ENCODE results near the gene MNT. TPM values are rescaled to one million over a fixed set of nuclear protein-coding genes. Genes with fewer than 3 reads are reported as not detected.

MNT gene
- total RNA-seq, 2 experiments from 2014 or later, result 24.2 to 31.1 TPM

DNA sequence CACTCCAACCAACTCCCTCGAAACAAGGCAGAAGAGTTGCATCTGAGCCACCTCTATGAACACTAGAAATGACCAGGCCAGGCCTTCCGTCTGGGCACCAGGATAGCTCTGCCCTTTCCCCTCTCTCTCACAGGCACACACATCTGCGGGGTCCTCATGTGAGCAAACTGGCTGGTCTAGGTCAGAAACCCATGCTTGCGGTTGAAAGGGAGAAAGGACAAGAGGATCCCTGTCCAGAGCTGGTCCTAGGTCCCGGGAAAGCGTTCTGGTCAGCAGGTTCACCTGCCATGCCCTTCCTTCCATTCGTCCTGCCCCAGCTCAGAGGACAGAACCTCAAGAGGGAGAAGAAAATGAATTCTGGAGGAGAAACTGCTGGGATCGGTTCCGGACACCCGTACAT lies 2.7 kb downstream of the MNT start:
- CTCF ChIA-PET, result interaction anchor here (0.6 kb wide), 1 partner anchor 1358 kb away, joined by 3 read pairs; no protein-coding TSS in a partner anchor
- peak overlapping the region; percentile 78 for H3K27ac Mint-ChIP-seq
- peaks cover 2% of the 10 kb centered on the region for H3K36me3 Mint-ChIP-seq (ENCODE audit: low read depth)
- H3K4me3 Mint-ChIP-seq, result peak overlapping the region; percentile 88
- no peaks in the 10 kb centered on the region for H3K27me3 Mint-ChIP-seq
- POLR2A ChIA-PET, result no interaction called here
- H3K9me3 Mint-ChIP-seq, result no peaks in the 10 kb centered on the region
- no peak for DNase-seq
- peaks cover 53% of the 10 kb centered on the region for H3K4me1 Mint-ChIP-seq

DNA sequence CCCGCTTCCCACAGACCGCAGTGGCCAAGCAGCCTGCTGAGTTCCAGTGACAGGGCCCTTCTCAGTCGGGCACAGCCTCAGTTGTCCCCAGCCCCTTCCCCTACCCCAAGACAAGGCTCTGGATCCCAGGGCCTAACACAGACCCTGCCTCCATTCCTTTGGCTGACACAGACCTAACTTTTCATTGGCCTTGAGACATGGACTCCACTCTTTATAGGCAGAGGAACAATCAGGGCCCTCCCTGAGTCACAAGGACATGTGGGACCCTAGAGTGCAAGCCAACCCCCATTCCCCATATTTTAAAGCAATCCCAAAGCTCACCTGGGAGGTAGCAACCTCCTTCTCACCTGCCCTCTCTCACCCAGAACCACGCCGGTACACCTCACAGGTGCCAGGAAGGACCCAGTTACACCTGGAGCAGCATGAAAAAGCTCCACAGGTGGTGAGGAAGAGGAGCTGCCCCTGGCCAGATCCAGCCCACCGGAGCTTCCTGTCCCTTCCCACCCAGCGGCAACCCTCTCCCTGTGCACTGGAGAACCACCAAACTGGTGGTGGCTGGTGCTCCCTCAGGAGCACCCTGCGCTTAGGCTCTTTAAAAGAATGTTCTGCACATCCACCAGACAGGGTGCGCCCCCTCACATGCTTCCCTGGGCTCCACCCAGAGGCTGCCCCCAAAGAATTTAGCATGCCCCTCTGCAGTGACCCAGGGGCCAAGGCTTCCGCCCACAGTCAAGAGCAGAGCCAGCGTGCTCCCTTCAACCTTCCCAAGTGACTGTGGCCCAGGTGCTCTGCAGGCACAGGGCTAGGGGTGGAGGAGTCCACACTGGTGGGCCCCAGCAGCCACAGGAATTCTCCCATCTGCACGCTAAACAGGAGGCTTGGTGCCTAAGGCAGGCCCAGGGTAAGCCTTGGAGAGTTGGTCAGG lies 3.4 kb downstream of the MNT start:
- DNase-seq, result no peak
- Mint-ChIP-seq H3K4me3 (peak overlapping the region; percentile 88), H3K27me3 (no peaks in the 10 kb centered on the region), H3K4me1 (peaks cover 46% of the 10 kb centered on the region), H3K36me3 (ENCODE audit: low read depth) (peaks cover 2% of the 10 kb centered on the region), H3K27ac (peak overlapping the region; percentile 78), H3K9me3 (no peaks in the 10 kb centered on the region)
- ChIA-PET CTCF (interaction anchor here (0.6 kb wide), 1 partner anchor 1359 kb away, joined by 3 read pairs; no protein-coding TSS in a partner anchor), POLR2A (no interaction called here)

DNA sequence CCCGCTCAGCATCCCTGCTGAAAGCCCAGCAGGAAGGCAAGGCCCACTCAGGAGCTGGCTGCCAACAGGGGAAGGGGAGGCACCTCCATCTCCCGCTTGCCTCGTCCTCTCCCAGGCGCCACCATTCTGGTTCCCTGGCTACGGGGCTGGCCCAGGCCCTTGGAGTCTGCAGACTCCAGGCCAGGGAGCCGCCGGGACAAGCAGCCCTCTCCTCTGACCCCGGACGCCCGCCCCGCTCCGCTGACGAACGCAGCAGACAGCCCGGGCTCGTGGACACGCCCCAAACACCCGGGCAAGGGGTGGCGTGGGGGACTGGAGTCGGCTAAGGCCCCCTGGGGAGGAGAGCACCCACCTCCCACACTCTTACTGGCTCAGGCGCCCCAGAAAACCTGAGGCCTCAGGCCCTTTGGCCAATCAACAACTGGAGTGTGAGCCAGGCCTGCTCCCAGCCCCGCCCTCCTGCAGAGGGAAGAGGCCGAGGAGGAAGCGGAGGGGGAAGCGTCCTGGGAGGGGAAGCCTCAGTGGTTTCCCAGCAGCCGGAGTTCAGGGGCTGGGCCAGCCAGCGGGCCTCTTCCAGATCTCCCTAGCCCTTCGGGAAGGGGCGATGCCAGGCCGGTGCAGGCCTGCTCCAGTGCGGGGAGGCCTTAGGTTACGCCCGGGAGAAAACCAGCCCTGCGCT lies 4.2 kb downstream of the MNT start:
- Mint-ChIP-seq H3K4me3 (peak overlapping the region; percentile 51), H3K27me3 (no peaks in the 10 kb centered on the region), H3K4me1 (peaks cover 49% of the 10 kb centered on the region), H3K9me3 (no peaks in the 10 kb centered on the region), H3K36me3 (ENCODE audit: low read depth) (peaks cover 7% of the 10 kb centered on the region), H3K27ac (peak overlapping the region; percentile 78)
- DNase-seq, result peak; percentile 53
- CTCF ChIA-PET, result no interaction called here
- POLR2A ChIA-PET, result no interaction called here

DNA sequence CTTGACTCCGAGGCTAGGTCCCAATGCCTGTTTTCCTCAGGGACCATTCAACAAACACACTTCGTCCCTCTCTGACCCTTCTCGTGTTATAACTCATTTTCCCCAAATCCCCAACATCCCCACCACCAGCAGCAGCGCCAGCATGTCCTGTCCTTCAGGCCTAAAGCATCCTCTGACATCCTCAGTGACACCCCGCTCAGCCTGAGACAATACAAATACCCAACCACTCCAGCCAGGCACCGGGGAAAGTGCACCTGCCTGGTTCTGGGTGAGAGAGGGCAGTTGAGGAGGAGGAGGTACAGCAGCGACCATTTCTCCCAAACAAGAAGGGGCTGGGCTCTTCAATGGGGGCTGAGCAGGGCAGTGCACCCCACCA lies 4.7 kb downstream of the MNT start:
- DNase-seq, result no peak
- Mint-ChIP-seq H3K9me3 (no peaks in the 10 kb centered on the region), H3K27me3 (no peaks in the 10 kb centered on the region), H3K27ac (peak overlapping the region; percentile 78), H3K36me3 (ENCODE audit: low read depth) (peaks cover 10% of the 10 kb centered on the region), H3K4me1 (peaks cover 54% of the 10 kb centered on the region), H3K4me3 (peak overlapping the region; percentile 43)
- CTCF ChIA-PET, result no interaction called here
- POLR2A ChIA-PET, result no interaction called here

DNA sequence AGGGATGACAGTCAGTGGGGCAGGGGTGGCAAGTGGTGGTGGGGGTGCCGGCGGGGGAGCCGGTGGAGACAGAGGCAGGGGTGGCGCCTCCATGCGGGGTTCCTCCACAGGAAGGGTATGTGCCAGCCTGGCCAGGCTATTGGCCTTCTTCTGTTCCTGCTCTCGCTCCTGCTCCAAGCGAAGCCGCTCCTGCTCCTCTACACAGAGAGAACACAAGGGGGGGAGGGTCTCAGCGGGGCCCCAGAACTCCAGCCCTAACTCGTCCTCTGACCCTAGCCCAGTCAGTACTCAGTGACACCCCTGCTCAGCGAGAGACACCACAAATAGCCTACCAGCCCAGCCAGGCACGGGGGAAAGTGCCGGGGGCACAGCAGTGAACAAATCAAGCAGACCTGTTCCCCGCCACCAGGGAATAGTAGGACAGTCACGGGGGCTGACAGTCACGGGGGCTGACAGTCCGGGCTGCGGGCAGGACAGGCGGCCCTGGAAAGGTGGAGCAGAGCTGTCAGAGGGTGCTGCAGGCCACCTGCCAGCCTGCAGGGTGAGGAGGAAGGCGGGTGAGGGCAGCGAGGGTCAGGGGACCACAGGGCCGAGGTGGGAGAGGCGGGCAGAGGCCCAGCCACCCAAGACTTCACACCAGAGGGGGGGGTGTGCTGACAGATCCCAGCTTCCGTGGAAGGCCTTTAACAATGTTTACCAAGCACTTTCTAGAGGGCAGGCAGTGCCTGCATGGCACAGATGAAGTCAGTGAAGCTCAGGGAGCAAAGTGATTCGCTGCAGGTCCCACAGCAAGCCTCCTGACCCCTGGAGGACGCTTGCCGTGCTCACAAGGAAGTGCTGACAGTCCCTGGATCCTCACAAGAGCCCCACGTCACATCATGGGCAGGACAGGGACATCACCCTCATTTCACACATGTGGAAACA lies 5.3 kb downstream of the MNT start:
- peaks cover 58% of the 10 kb centered on the region for H3K4me1 Mint-ChIP-seq
- ChIA-PET CTCF (no interaction called here), POLR2A (no interaction called here)
- no peaks in the 10 kb centered on the region for H3K9me3 Mint-ChIP-seq
- no peaks in the 10 kb centered on the region for H3K27me3 Mint-ChIP-seq
- peak overlapping the region; percentile 43 for H3K4me3 Mint-ChIP-seq
- DNase-seq, result no peak
- H3K36me3 Mint-ChIP-seq (ENCODE audit: low read depth), result peaks cover 12% of the 10 kb centered on the region
- H3K27ac Mint-ChIP-seq, result peak overlapping the region; percentile 78

DNA sequence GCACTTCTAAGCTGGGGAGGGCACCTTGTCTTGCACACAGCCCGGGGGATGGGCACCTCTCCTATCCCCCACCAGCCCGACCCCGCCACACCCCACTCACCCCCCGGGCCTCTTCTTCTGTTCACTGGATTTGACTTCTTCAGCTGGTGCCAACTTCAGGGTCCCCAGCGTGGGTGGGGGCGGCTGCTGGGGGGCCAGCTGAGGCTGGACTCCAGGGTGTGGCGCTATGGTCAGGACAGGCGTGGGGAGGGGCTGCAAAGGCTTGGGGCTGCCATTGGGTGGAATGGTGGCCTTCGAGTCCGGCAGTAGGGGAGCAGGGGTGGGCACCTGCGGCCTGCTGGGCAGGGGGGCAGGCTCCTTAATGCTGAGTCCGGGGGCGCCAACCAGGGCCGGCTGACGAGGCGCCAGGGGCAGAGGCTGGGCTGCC lies 6.1 kb downstream of the MNT start:
- POLR2A ChIA-PET, result no interaction called here
- peak overlapping the region; percentile 62 for H3K4me3 Mint-ChIP-seq
- peak overlapping the region; percentile 64 for H3K27ac Mint-ChIP-seq
- peaks cover 15% of the 10 kb centered on the region for H3K36me3 Mint-ChIP-seq (ENCODE audit: low read depth)
- H3K4me1 Mint-ChIP-seq, result peaks cover 65% of the 10 kb centered on the region
- H3K27me3 Mint-ChIP-seq, result no peaks in the 10 kb centered on the region
- CTCF ChIA-PET, result no interaction called here
- no peak for DNase-seq
- H3K9me3 Mint-ChIP-seq, result no peaks in the 10 kb centered on the region

DNA sequence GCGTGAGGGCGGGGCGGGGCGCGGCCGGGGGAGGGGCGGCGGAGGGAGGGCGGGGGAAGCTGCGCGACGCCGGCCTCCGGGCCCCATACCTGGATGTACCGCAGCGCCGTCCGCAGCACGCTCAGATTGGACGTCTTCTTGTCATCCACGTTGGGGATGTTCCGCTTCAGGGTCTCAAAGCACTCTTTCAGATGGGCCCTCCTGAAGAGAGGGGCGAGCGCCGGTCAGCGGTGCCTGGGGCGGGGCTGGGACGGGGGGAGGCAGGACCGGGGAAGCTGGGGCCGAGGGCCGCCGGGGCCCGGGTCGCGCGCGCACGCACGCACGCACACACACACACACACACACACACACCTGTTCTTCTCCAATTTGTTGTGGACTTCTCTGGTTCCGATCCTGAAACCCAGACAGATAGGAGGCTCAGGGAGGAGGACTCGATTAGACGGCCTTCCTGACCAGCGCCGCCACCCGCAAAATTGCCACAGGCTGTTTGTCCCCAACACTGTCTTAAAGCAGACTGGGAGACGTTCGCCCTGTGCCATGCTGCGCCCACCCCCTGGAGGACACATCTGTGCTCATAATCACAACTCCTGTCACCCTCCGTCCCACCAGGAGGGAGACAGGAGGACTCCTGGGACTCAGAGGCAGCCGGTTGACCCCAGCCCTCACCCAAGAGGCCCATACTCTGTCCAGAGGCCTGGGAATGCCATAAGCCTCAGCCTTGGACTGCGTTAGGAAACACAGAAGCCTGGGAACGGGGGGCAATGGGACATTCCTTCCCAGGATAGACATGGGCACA lies 6.7 kb downstream of the MNT start:
- H3K27ac Mint-ChIP-seq, result peak overlapping the region; percentile 83
- DNase-seq, result peak; percentile 28
- H3K4me3 Mint-ChIP-seq, result peak overlapping the region; percentile 75
- peaks cover 15% of the 10 kb centered on the region for H3K36me3 Mint-ChIP-seq (ENCODE audit: low read depth)
- H3K27me3 Mint-ChIP-seq, result no peaks in the 10 kb centered on the region
- POLR2A ChIA-PET, result interaction anchor here (0.5 kb wide), 1 partner anchor 9 kb away, joined by 4 read pairs; no protein-coding TSS in a partner anchor
- CTCF ChIA-PET, result interaction anchor here (1.0 to 2.3 kb wide), 3 partner anchors 7 to 25 kb away, joined by 3 to 15 read pairs (median 4); no protein-coding TSS in a partner anchor
- no peaks in the 10 kb centered on the region for H3K9me3 Mint-ChIP-seq
- peaks cover 69% of the 10 kb centered on the region for H3K4me1 Mint-ChIP-seq

DNA sequence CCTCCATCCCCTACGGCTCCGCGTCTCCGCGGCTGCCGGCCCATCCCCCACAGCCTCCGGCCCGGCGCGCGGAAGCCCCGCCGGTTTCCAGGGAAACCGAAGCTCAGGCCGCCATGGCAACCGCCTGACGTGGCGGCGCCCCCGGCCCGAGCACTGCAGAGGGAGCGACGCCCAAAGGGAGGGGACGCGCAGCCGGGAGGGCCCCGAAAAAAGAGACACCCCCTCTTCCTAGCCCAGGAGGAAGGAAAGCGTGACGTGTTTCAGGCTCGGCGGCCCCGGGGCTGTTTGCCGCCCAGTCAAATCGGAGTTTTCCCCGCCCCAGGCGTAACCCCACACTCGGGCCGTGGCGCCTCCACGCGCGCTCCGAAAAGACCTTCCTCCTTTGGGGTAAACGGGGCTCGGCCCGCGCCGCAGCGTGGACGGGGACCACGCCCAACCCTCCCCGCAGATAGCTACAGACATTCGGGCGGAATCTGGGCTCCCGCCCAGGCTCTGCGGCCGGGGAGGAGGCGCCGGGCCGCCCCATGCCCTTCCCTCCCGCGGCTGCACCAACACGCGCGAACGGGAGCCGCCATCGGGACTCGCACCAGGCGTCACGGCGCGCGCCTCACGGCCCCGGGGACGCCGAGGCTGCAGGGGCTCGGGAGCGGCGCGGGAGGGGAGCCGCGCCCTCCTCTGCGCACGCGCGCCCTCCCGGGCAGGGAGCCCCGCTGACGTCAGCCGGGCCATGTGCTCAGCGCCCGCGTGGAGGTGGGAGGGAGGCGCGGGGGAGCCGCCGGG lies 7.5 kb downstream of the MNT start:
- H3K4me1 Mint-ChIP-seq, result peaks cover 69% of the 10 kb centered on the region
- no peaks in the 10 kb centered on the region for H3K27me3 Mint-ChIP-seq
- ChIA-PET POLR2A (interaction anchor here (1.1 to 2.2 kb wide), 2 partner anchors 8 to 11 kb away, joined by 6 to 7 read pairs; no protein-coding TSS in a partner anchor), CTCF (interaction anchor here (1.0 to 2.9 kb wide), 6 partner anchors 8 to 25 kb away, joined by 3 to 34 read pairs (median 7); no protein-coding TSS in a partner anchor)
- peak overlapping the region; percentile 94 for H3K27ac Mint-ChIP-seq
- peaks cover 15% of the 10 kb centered on the region for H3K36me3 Mint-ChIP-seq (ENCODE audit: low read depth)
- peak overlapping the region; percentile 78 for H3K4me3 Mint-ChIP-seq
- peak; percentile 91 for DNase-seq
- H3K9me3 Mint-ChIP-seq, result no peaks in the 10 kb centered on the region

DNA sequence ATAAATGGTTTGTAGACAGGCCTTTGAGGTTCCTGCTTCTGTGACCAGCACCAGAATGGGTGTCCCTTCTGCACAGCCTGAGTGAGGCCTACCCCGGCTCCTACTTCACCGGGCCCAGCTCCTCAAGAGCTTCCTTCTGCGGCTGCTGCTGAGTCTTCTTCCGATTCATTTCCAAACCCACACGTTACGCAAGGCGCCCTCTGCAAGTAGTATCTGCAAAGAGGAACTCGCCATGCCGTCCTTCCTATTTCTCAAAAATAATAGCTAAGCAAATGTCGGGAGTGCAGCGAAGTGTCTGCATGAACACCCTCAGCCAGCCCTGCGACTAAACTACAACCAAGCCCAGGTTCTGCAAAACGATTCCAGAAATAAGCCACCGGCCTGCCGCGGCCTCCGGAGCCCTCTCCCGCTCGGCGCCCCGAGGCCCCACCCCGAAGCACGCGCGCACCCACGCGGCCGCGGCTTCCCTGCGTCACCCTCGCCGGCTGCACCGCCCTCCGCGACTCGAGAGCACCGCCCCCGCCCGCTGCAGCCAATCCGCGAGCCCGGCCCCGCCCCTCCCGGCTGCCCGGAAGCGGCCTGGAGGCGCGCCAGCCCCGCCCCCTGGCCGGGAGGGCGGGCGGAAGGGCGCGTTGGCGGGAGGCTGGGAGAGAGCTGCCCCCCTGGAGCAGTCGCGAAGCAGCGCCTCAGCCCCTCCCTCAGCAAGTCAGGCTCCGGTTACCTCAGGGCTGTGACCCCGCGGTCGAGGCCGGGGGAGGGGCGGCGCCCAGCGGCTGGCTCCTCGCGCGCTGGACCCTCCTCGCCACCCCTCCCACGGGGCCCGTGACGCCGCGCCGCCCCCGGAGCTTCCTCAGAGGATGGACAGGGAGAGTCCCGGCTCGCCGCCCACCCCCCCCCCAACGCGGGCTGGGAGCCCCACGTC lies 8.3 kb downstream of the MNT start:
- Mint-ChIP-seq H3K27ac (peak overlapping the region; percentile 95), H3K36me3 (ENCODE audit: low read depth) (peaks cover 15% of the 10 kb centered on the region), H3K4me3 (peak overlapping the region; percentile 83), H3K27me3 (no peaks in the 10 kb centered on the region), H3K9me3 (no peaks in the 10 kb centered on the region), H3K4me1 (peaks cover 62% of the 10 kb centered on the region)
- DNase-seq, result peak; percentile 96
- ChIA-PET POLR2A (interaction anchor here (1.1 to 2.2 kb wide), 3 partner anchors 9 to 20 kb away, joined by 3 to 7 read pairs (median 6); no protein-coding TSS in a partner anchor), CTCF (interaction anchor here (1.0 to 2.9 kb wide), 9 partner anchors 9 to 26 kb away, joined by 3 to 34 read pairs (median 4); partner anchors contain the start of gene MNT)

DNA sequence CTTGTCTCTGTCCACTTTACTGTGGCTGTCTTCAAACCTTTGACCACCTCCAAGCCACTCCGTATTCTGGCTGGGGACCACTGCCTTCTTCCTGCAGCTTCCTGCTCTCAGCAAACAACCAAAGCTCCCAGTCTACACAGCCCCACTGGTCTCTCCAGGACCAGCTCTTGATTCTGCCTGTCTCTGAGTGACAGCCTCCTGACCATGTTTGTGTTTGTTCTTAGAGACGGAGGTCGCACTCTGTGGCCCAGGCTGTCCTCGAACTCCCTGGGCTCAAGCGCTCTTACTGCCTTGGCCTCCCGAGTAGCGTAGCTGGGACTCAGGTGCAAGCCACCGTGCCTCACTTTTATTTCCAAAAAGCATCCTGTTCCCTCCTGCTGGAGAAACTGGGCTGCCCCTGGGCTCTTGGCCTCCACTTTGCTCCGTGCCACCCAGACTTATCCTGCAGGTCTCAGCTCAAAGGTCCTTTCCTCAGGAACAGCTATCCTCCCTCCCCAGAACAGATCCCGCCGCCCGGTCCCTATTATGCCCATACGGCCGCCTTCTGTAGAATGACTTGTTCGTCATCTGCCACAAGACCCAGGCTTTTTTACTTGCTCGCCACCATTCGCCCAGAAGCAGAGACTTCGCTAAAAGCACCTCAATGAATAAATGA lies 9.1 kb downstream of the MNT start:
- Mint-ChIP-seq H3K9me3 (no peaks in the 10 kb centered on the region), H3K36me3 (ENCODE audit: low read depth) (peaks cover 15% of the 10 kb centered on the region), H3K27me3 (no peaks in the 10 kb centered on the region), H3K4me3 (peak overlapping the region; percentile 83), H3K27ac (peak overlapping the region; percentile 95), H3K4me1 (peaks cover 54% of the 10 kb centered on the region)
- CTCF ChIA-PET, result interaction anchor here (0.6 to 2.9 kb wide), 8 partner anchors 9 to 53 kb away, joined by 3 to 34 read pairs (median 8); partner anchors contain the start of gene MNT
- DNase-seq, result no peak
- POLR2A ChIA-PET, result interaction anchor here (1.2 to 2.2 kb wide), 2 partner anchors 9 to 21 kb away, joined by 3 to 6 read pairs; no protein-coding TSS in a partner anchor

All from activated CD4-positive, alpha-beta T cell treated with anti-CD3 and anti-CD28 coated beads, Interleukin-2, amount 10 ng/mL, durations not matched to agents 7 days and 5 days (primary cell).